Pons (tissue), 1 donor: Measurements from ENCODE around the gene ADH1A.
"Not testable (repeated sequence)": the region's sequence is repeated elsewhere in the genome, so short reads cannot be mapped to it uniquely, and the experiment has no call there.

ENCODE experiments used
- DNase-seq: peaks from one replicate; pipeline ENCODE4 v3.0.0-alpha.2; 2016; ENCODE audit warnings: low spot score

Gene ADH1A

DNA sequence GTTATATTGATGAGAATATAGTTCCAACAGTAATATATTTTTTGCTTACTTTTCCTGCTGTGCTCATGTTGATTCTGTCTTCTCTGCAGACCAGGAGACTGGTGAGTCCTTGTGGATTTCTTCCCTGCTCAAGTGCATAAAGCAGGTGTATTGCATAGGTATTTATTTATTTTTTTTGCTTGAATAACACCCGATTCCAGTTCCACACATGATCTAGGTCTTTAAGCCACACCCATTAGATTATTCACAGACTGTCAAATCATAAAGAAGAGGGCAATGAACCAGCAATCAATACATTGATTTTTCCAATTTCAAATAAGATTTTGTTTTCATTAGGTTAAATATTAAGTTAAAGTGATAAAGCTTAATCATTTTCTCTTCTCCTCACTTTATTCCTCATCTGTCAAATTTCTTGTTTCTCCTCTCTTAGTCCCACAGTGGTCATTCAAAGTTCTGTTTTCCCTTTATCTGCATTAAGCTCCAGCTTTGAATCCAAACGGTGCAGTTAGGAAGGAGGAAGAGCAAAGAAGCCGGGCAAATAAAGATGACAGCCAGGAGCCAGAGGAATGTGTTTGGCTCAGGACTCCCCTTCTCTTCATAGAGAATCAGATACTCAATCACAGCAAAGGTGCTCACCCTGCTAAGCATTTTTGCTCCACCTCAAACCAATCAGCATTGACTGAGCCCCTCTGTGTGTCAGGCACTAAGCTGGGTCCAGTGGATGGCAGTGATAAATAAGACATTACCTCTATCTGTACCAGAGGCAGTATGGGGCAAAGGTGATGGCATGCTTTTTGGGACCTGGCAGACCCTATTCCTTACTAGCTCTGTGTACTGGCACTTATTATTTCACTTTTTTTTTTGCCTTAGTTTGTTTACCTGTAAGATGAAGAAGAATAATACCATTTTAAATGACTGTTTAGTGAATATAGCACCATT lies at the start of gene ADH1A:
Gene ADH1A (minus strand): TSS at position 138 of the 939 bp plus-strand sequence. CDS start 71 bp downstream, at position 67.
- DNase-seq, result no peak

DNA sequence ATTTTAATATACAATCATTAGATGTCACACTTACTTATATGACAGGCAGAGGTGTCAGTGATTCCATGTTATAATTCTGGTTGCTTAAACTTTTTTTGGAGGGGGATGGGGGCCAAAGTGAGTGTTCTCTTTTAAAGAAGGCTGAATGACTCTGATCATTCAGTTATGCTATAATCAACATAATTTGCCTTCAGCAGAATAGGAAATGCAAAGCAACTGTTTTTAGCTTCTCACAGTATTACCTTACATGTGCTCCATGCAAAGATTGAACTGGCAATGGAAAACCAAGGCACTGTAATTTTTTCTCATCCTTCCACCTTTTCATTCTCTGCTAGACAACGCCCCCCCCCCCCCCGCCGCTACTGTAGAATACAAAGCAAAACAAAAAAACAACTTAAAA lies 48.4 kb upstream of the ADH1A start:
- DNase-seq, result no peak

DNA sequence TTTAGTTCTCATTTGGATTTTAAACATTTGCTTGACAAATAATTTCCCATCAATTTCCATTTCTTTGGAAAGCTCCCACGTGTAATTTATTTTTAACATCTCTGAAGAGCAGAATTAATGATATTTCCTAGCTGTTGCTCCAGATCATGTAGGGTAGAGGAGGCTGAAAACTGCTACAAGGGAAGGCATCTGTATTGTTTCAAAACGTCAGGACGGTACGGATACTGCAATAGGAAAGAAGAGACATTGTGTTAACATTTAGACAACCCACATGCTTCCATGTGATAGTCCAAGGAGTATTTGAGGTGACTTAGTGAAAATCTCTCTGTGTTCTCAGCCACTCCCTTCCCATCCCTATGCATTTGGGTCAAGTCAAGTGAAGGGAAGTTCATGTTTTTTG lies 45.8 kb upstream of the ADH1A start:
- no peak for DNase-seq

DNA sequence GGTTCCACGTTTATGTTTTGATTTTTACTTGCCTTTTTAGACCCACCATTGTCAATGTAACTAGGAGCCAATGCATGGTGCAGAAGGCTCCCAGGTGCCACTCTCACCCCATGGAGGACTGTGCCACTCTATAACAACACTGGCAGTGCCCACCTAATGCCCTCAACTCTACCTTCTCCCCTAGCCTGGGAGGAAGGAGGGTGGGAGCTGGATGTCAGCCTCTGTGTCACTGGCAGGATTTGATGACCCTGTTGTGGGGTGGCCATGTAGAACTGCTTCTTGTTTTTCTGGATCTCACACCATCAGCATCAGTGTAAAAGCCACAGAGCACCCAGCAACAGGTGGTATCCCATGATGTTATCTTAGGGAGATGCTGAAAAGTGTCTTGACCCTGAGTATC lies 44.1 kb upstream of the ADH1A start:
- no peak for DNase-seq

DNA sequence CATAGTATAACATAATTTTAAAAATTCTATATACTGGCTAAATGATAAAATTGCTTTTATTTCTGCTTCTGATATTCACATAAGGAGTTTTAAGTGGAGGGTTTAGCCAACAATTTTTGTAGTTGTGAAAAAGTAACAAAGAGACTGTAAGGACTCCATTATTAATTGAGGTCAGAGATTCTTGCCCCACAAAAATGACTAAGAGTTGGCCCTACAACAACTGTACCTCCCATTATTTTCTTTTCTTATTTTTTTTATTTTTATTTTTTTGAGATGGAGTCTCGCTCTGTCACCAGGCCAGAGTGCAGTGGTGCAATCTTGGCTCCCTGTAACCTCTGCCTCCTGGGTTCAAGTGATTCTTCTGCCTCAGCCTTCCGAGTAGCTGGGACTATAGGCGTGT lies 39.9 kb upstream of the ADH1A start:
- DNase-seq, result no peak

DNA sequence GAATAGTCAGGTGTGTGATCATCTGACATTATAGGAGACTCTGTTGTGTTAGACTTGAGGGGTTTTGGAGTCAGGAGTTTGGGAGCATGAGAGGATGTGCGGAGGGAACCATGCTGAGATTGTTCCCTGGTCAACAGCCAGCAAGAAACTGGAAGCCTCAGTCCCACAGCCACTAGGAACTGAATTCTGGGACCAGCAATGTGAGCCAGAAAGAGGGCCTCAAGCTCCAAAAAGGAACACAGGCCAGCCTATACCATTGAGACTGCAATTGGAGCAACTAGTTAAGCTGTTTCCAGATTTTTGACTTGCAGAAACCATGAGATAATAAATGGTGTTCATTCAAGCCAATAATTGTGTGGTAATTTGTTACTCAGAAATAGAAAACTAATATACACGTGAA lies 39.1 kb upstream of the ADH1A start:
- DNase-seq, result no peak

DNA sequence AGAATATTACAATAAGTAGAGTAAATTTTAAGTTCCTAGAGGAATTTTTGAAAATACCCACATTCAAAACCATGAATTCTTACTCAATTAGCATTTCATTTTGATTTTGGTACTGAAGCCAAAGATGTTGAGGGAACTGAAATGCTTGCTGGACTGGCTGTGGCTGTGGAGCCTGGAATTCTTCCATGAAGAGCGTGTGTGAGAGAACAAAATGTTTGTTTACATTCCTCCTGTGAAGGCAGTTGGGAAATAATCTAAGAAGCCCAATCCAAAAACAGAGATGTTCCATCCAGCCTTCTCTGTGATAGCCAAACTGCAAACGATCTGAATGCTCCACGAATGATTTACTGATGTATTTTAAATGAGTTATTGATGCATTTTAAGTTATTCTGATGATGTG lies 34.2 kb upstream of the ADH1A start:
- DNase-seq, result peak; percentile 19

DNA sequence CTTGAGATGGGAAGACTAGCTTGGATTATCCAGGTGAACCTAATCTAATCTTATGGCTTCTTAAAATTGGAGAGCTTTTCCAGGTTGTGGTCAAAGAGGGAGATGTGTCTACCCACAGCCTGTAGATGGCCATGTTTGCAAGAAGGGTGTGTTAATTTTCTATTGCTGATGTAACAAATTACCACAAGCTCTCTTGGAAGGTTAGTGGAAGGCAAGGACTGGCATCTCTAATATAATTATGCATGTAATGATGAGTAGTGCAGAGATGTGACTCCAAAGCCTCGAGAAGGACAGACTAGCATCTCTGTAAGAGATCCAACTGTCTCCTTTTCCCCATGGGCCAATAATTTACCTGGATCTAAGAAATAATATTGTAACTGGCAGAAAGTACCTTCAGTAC lies 33.6 kb upstream of the ADH1A start:
- no peak for DNase-seq

DNA sequence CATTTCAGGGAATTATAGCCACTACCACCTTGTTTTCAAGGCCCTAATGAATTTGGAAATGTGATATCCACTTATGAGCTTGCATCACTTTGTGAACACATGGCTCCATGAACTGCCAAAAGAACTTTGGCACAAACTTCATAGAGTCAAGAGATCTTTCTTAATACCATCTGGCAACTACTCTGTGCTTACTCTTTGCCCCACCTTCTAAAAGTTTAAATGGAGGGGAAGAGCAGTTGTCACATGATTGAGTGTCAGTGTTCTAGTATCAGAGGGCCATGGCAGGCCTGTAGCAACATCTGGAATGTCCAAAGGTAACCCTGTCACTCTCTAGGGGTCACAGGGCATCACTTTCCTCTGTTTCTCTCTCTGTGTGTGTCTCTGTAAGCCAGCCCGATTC lies 33.0 kb upstream of the ADH1A start:
- peak; percentile 12 for DNase-seq

DNA sequence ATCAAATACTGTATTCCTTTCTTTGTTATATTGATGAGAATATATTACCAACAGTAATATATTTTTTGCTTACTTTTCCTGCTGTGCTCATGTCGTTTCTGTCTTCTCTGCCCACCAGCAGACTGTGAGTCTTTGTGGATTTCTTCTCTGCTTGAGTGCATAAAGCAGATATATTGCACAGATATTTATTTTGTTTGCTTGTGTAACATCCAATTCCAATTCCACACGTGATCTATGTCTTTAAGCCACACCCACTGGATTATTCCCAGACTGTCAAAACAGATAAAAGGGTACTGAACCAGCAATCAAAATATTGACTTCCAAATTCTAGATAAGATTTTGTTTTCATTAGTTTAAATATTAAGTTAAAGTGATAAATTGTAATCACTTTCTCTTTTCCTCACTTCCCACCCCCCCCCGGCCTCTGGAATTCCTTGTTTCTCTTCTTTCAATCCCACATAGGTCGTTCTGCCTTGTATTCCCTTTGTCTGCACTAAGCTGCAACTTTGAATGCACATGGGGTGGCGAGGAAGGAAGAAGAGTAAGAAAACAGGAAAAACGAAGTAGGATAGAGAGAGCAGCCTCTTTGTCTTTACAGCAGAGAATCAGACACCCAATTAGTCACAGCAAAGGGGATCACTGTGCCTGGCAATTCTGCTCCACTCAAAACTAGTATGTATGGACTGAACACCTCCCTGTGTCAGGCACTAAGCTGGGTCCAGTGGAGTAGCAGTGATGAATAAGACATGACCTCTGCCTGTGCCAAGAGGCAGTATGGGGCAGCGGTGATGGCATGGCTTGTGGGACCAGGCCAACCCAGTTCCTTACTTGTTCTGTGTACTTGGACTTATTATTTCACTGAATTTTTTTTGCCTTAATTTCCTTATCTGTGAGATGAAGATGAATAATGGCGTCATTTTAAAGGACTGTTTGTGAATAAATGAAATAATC lies 30.7 kb upstream of the ADH1A start, which contains the start of gene ADH1B:
Gene ADH1B (minus strand): TSS at position 161 of the 951 bp plus-strand sequence. CDS start 70 bp downstream, at position 91.
- no peak for DNase-seq

DNA sequence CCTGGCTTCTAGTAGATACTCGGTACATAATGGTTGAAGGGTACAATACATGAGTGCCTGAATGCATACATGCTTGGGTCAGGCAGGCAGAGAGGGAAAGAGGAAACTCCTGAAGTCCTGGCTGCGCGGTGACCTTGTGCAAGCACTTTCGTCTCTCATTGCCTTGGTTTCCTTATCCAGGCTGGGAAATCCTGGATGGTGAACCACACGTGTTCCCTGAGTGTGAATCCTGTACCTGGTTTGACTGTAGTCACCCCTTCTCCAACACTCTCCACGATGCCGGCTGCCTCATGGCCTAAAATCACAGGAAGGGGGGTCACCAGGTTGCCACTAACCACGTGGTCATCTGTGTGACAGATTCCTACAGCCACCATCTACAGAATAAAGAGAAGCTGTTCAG lies 27.0 kb upstream of the ADH1A start:
- not testable (repeated sequence) for DNase-seq

DNA sequence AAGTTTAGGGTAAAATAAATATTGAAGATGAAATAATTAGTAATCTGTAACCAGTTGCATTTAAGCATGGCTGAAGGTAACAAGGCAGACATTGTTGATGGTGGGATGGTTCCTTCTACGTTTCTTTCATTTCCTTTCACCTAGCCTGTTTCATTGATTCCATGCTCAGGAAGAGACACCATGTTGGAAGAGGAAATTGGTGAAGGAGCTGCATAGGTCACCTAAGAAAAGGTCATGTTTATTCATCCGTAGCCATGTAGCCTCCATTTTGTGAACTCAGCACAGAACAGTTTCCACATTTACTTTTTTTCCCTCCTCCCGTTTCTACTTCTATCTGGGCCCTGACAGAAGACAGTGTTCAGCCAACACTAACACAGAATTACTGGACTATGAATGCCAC lies 26.6 kb upstream of the ADH1A start:
- DNase-seq, result no peak

DNA sequence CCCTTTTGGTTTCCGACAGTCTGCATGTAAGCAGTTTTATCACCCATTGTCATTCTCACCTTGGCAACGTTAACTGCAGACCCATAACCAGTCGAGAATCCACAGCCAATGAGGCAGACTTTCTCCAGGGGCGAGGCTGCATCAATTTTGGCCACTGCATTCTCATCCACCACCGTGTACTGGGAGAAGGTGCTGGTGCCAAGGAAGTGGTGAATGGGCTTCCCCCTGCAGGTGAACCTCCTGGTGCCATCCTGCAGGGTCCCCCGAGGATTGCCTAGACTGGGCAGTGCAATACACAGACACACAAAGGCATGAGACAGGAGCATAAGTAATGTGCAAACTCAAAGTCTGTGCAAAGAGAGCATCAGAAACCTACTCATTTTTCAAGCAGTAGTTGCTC lies 25.1 kb upstream of the ADH1A start:
- no peak for DNase-seq

DNA sequence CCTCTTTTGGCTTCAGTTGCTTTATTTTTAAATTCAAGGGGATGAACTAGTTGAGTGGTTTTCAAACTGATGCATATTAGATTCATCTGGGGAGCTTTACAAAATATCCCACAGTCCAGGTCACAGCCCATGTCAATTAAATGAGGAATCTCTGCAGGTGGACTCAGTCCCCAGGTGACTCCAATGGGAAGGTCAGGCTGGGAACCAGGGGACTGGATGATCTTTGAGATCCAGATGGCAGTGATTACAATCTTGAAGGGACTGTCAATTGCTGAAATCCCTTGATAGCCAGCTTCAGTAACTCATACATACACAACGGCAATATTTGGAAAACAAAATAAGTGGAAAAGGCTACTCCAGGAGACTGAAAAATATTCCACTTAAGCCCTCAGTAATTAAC lies 23.4 kb upstream of the ADH1A start:
- no peak for DNase-seq

DNA sequence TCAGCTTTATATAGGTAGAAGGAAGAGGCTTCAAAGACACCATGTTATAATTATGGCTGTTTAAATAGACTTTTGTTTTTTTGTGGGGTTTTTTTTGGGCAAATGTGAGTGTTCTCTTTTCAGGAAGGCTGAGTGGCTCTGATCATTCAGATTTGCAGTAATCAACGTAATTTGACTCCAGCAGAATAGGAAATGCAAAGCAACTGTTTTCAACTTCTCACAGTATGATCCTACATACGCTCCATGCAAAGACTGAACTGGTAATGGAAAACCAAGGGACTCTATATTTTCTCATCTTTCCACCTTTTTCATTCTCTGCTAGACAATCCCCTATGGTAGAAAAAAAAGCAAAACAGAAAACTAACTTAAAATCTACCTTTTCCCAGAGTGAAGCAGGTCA lies 19.6 kb upstream of the ADH1A start:
- no peak for DNase-seq

DNA sequence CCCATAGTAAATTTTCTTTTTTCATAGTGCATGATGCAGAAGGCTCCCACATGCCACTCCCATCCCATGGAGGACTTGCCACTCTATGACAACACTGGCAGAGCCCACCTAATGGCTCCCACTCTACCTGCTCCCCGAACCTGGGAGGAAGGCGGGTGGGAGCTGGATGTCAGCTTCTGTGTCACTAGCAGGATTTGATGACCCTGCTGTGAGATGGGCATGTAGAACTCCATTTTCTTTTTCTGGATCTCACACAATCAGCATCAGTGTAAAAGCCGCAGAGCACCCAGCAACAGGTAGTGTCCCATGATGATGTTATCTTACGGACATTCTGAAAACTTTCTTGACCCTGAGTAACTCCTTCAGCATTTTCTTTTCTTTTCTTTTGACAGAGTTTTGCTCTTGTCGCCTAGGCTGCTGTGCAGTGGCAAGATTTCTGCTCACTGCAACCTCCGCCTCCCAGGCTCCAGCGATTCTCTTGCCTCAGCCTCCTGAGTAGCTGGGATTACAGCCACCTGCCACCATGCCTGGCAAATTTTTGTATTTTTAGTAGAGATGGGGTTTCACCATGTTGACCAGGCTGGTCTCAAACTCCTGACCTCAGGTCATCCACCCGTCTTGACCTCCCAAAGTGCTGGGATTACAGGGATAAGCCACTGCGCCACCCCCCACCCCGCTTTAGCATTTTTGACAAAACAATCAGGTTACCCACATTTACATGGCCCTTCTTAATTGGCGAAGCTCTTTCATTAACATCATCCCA lies 15.0 kb upstream of the ADH1A start:
- no peak for DNase-seq

DNA sequence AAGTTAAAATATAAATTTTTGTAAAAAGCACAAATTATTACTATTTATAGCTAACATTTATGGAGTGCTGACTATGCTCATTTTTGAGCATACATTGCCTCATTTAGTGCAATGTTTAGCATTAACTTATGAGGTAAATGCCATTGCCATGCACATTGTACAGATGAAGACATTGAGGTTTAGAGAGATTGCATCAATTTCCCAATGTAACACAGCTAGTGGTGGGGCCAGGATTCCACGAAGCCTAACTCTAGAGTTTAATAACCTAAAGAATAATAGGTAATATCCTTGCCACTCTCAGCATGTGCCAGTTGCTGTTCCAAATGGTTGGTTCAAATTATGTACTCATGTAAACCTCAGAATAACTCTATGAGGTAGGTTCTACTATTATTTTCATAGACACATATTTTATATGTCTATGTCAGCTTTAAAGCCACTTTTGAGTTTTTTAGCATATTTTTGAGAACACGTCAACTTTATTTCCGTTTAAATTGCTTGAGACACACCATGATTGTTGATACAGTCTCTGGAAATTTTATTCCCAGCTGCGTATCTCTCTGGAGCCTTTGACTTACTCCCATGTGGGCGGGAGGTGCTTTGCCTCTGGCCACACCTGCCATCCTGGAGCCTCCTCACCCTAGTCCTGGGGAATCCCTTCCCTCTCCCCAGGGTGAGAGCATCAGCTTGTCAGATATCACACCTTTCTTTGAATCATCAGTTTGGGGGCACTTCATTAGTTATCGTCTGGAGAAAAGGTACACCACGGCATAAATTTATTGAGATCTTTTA lies 10.8 kb upstream of the ADH1A start:
- no peak for DNase-seq

DNA sequence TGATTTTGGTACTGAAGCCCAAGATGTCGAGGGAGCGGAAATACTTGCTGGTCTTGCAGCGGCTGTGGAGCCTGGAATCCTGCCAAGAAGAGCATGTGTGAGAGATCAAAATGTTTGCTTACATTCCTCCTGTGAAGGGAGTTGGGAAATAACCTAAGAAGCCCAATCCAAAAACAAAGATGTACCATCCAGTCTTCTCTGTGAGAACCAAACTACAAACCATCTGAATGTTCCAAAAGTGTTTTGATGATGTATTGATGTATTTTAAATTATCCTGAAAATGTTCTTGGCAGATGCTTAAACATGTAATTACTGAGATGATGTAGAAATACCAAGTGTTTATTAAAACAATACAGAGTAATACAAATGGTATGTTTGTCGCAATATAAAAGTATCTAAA lies 10.1 kb upstream of the ADH1A start:
- DNase-seq, result peak; percentile 38

DNA sequence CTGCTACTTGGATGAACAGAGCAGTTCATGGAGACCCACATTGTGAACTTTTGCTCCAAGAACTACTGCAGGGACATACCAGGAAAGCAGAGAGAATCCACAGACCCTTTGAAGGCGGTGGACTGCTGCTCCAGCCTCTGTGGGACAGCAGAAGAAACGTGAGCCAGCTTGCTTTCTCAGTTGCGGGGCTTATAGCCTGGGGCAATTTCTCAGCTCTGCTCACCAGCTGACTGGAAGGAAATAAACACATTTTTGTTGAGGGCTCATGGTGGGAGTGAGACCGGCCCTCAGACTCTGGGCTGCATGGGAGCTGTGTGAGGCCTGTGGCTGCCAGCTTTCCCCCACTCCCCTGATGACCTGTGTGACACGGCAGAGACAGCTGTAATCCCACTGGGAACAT lies 2.6 kb upstream of the ADH1A start:
- DNase-seq, result no peak

DNA sequence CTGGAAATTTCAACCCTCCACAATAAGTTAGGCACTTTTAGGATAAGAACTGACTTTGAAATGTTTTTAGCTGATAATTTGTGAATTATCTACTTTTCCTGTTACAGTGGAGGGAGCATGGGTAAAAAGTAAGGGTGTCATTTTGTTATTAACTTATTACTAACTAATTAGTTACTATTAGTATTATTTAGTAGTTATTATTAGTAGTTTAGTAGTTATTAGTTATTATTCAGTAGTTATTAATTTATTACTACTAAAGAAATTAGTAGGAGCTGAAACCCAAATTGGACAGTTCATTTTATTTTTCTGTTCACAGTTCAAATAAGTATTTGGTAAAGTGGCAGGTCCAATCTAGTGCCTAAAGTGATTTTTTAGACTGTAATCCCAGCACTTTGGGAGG lies 5.4 kb downstream of the ADH1A start:
- DNase-seq, result no peak

DNA sequence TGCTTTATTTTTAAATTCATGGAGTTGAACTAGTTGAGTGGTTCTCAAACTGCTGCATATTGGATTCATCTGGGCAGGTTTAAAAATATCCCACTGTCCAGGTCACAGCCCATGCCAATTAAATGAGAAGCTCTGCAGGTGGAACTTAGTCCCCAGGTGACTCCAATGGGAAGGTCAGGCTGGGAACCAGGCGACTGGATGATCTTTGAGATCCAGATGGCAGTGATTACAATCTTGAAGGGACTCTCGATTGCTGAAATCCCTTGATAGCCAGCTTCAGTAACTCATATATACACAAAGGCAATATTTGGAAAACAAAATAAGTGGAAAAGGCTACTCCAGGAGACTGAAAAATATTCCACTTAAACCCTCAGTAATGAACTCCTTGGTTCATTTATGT lies 8.1 kb downstream of the ADH1A start:
- DNase-seq, result no peak
